SK-N-SH (cell line): ENCODE data around the gene GRM8.

Source experiments
- CTCF ChIP-seq: fragments of 200-600 bp; sonication (generic); IDR thresholded peaks from 2 replicates; pipeline ENCODE4 v1.6.1; 2017; ENCODE audit warnings: antibody characterized with exemption, mild to moderate bottlenecking, moderate library complexity
- EZH2phosphoT487 ChIP-seq: fragments of 200-600 bp; sonication (generic); IDR thresholded peaks from 2 replicates; pipeline ENCODE4 v1.6.1; 2017; ENCODE audit warnings: low read depth, mixed run types, mild to moderate bottlenecking, antibody characterized with exemption, moderate library complexity, borderline replicate concordance
- RAD21 ChIP-seq: IDR thresholded peaks from 2 replicates; pipeline ENCODE4 v1.6.1; 2012; ENCODE audit warnings: mild to moderate bottlenecking, low read length
- RCOR1 ChIP-seq: fragments of 150-350 bp; IDR thresholded peaks from 2 replicates; pipeline ENCODE4 v1.6.1; 2017; ENCODE audit warnings: antibody characterized with exemption, low read length
- SIN3A ChIP-seq: IDR thresholded peaks from 2 replicates; pipeline ENCODE4 v1.6.1; 2012; ENCODE audit warnings: low read depth, mild to moderate bottlenecking, low read length, moderate library complexity, borderline replicate concordance
- TAF1 ChIP-seq: IDR thresholded peaks from 2 replicates; pipeline ENCODE4 v1.6.1; 2012; ENCODE audit warnings: low read depth, mild to moderate bottlenecking, low read length, moderate library complexity, borderline replicate concordance
- USF1 ChIP-seq: IDR thresholded peaks from 2 replicates; pipeline ENCODE4 v1.4.0; 2012; ENCODE audit warnings: low read depth, borderline replicate concordance
- ZBTB33 ChIP-seq: IDR thresholded peaks from 2 replicates; pipeline ENCODE4 v1.4.0; 2012; ENCODE audit warnings: low read depth, borderline replicate concordance

DNA sequence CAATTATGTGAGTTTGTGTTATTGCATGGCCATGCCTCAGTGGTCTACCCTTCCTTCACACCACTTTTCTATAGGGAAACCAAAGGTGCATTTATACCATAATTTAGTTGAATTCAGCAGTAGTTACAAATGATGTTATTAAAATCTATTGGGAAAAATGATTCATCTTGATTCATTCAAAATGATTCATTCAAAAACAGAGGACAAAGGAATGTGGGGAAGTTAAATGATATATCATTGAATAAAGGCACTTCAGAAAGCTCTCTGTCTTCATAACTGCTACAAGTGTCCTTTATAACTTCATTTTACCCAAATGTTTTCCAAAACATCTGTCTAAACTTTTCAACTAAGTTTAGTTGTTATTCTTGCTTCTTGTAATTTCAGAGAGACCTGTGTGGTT lies 722.9 kb downstream of the GRM8 start:
- TF ChIP-seq RCOR1 (no peak), USF1 (no peak), TAF1 (no peak), ZBTB33 (no peak), CTCF (no peak), EZH2phosphoT487 (no peak), SIN3A (no peak), RAD21 (no peak)
